ENCODE results near the gene SYNPR.

Gene SYNPR

GRCh38 chr3:63473641-63474166, 195.6 kb downstream of the SYNPR start:
- DNase-seq (ENCODE audit: low read depth), result no peak

GRCh38 chr3:63474828-63475518, 196.9 kb downstream of the SYNPR start:
- no peak for DNase-seq (ENCODE audit: low read depth)

DNA sequence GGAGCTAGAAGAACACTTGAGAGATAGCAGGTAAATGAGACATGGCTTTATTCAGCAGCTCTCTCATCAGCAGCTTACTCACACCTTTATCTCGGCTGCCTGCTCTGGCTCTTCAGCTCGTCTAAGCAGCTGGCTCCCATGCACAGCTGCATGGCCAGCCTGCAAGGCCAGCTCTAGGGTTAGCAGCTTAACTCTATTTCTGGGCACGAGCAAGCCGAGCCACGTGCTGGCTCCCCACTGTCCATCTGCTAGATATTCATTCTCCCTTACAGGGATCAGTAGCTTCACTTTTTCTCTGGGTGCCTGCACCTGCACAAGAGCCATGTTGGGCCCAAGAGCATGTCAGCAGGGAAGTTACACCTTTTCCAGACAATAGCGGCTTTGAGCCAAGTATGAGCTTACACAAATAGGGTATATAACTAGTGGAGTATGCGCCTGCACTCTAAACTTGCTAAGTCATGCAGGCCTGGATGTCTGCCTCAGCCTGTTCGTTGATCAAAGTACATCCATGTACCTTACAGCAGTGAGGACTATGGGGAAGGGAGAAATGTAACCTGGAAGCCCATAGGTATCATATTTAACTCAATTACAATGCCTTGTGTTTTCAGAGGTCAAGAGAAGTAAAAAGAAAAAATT, 199.5 kb downstream of the SYNPR start:
- no peak for DNase-seq (ENCODE audit: low read depth)

- DNase-seq (ENCODE audit: low read depth), result no peak
Measured at GRCh38 chr3:63478990-63479660, 201.0 kb downstream of the SYNPR start.

GRCh38 chr3:63479661-63480035, 201.5 kb downstream of the SYNPR start:
- DNase-seq (ENCODE audit: low read depth), result no peak

DNA sequence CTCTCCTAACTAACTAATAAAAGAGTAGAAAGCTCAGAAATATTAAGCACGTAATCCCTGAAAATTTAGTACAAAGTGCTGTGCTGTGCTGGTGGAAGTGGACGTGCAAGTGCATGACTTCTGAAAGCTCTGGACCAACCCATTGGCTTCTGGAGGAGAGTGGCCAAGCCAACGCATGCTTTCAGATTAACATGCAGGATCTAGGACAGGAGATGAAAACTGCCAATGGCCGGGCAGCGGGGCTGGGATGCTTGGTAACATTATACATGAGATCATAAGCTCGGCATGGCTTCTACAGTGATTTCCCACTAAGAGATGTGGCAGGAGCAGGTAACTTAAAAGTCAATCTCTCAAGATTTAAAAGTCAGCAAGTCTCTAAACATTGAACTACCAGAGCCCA, 203.5 kb downstream of the SYNPR start:
- DNase-seq (ENCODE audit: low read depth), result no peak

- no peak for DNase-seq (ENCODE audit: low read depth)
Measured at GRCh38 chr3:63482341-63482740, 204.2 kb downstream of the SYNPR start.

DNA sequence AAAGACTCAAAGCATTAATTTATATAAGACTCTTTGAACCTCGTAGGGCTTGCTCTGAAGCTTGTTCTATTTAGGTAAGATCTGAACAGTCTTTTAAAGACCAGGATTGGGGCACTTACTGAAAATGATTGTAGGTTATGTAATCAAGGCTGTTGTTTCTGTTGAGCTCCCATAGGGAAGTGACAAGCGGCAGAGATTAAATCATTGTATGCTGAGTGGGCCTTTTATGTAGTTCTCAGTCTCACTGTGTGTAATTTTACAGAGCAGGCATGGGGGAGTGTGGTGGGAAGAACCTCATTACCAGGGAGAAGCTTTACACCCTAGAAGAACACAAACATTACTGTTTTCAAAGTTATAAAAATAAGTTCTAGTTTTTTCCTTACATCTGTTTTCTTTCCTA, 214.4 kb downstream of the SYNPR start:
- no peak for DNase-seq (ENCODE audit: low read depth)

GRCh38 chr3:63493101-63493500, 215.0 kb downstream of the SYNPR start:
- no peak for DNase-seq (ENCODE audit: low read depth)

- DNase-seq (ENCODE audit: low read depth), result no peak
Measured at GRCh38 chr3:63494646-63495045, 216.5 kb downstream of the SYNPR start.

- no peak for DNase-seq (ENCODE audit: low read depth)
Measured at GRCh38 chr3:63497641-63498040, 219.5 kb downstream of the SYNPR start.

- no peak for DNase-seq (ENCODE audit: low read depth)
Measured at GRCh38 chr3:63500196-63500595, 222.1 kb downstream of the SYNPR start.

DNA sequence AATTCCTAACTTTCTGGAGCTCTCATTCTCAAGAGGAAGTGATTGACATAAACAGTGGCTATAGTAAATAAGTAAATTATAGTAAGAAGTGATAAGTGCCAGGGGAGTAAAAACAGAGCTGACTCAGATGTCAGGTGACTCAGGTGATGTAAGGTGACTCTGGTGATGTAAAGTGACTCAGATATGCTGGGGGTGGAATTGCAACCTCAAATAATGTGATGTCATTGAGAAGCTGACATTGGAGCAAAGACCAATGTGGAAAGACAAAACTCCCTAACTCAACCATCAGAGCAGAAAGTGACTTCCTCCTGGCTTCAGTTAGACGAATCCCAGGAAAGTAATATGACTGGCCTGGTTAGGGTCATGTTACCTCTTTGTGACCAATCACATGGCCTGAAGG, 230.2 kb downstream of the SYNPR start:
- DNase-seq (ENCODE audit: low read depth), result no peak

DNA sequence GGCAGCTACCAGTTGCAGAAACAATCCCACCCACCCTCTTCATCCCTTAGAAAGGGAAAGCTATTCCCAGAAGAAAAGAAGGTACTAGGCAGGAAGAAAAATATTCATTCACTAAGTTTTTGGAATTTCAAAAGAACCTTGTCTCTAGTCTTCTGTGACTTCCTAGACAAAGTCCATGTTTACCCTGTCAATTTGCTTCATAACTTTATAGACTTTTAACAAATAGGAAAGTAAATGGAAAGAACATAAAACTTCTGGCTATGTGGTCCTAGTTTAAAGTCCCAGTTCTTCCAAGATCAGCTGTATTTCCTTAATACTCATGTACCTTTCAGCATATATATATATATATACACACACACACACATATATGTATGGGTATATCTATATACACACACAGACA, 230.7 kb downstream of the SYNPR start:
- DNase-seq (ENCODE audit: low read depth), result no peak

DNA sequence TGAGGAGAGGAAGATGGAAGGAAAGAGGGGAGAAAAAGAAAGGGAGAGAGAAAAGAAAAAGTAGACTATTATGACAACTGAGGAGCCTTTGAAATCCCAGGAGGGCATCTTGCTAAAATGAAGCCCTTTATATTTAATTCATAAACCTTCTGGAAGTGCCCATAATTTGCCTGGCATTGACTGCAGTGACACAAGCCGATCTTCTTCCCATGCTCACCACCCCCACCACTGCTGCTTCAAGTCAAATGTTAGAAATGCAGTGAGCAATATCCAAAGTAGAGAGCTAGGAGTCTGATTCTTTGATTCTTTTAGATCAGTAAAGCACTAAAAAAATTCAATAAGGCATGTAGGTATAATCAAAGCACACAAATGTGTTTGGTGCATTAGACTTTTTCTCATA, 235.7 kb downstream of the SYNPR start:
- no peak for DNase-seq (ENCODE audit: low read depth)

- DNase-seq (ENCODE audit: low read depth), result no peak
Measured at GRCh38 chr3:63514678-63515077, 236.6 kb downstream of the SYNPR start.

GRCh38 chr3:63519426-63519825, 241.3 kb downstream of the SYNPR start:
- DNase-seq (ENCODE audit: low read depth), result no peak

- DNase-seq (ENCODE audit: low read depth), result no peak
Measured at GRCh38 chr3:63521657-63522056, 243.5 kb downstream of the SYNPR start.

- no peak for DNase-seq (ENCODE audit: low read depth)
Measured at GRCh38 chr3:63523100-63523499, 245.0 kb downstream of the SYNPR start.

GRCh38 chr3:63528325-63529000, 250.4 kb downstream of the SYNPR start:
- no peak for DNase-seq (ENCODE audit: low read depth)

DNA sequence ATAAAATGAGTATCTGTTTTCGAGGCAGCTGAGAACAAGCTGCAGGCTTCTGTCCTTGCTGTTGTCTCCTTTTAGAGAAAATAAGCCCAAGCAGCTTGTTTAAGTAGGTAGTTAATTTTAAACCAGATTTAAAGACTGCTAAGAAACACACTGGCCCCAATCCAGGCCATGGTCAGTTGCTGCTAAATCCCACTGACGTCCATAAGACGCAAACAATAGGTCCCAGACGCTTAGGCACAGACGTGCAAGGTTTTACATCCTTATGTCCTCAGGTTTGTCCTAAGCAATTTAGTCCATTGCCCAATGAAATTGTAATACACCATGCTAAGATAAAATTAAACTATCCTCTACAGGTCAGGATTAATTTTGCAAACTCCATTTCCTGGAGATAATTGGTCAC, 254.4 kb downstream of the SYNPR start:
- no peak for DNase-seq (ENCODE audit: low read depth)

- DNase-seq (ENCODE audit: low read depth), result no peak
Measured at GRCh38 chr3:63538919-63539318, 260.8 kb downstream of the SYNPR start.

GRCh38 chr3:63555767-63556166, 277.7 kb downstream of the SYNPR start:
- DNase-seq (ENCODE audit: low read depth), result no peak
